NB4 (cell line): ENCODE data around the gene ZBTB7C.

Experiments
- POLR2A ChIP-seq: IDR thresholded peaks from 2 replicates; pipeline ENCODE4 v1.6.1; 2011; ENCODE audit warnings: mild to moderate bottlenecking; ENCODE audit not compliant: insufficient read length; ENCODE audit errors: extremely low read depth
- TF ChIP-seq, protein P1 (sequence below): IDR thresholded peaks from one replicate; pipeline ENCODE4 v1.5.1; 2012; ENCODE audit warnings: low read depth, low read length
- TF ChIP-seq, protein P2 (sequence below): IDR thresholded peaks from 2 replicates; pipeline ENCODE4 v1.6.1; 2011; ENCODE audit warnings: low read depth, low read length

DNA sequence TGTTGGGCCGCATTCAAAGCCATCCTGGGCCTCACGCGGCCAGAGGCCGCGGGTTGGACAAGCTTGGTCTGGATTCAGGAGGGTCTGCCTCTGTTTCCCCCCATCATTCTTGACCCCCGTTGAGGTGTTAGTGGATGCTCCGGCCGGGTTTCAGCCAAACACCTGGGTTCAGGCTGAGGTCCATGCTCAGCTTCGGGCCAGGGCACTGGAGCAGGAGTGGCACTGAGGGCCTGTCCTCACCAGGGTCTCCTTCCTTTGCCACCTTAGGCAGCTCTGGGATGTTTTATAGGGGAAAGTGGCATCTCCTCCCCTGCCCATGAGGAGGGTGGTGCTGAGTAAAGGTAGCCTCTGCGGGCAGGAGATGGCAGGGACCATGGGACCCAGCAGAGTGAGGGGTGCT lies 401.8 kb downstream of the ZBTB7C start:
- TF ChIP-seq POLR2A = no peak
- TF ChIP-seq, protein P1, sequence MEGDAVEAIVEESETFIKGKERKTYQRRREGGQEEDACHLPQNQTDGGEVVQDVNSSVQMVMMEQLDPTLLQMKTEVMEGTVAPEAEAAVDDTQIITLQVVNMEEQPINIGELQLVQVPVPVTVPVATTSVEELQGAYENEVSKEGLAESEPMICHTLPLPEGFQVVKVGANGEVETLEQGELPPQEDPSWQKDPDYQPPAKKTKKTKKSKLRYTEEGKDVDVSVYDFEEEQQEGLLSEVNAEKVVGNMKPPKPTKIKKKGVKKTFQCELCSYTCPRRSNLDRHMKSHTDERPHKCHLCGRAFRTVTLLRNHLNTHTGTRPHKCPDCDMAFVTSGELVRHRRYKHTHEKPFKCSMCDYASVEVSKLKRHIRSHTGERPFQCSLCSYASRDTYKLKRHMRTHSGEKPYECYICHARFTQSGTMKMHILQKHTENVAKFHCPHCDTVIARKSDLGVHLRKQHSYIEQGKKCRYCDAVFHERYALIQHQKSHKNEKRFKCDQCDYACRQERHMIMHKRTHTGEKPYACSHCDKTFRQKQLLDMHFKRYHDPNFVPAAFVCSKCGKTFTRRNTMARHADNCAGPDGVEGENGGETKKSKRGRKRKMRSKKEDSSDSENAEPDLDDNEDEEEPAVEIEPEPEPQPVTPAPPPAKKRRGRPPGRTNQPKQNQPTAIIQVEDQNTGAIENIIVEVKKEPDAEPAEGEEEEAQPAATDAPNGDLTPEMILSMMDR = no peak
- TF ChIP-seq, protein P2, sequence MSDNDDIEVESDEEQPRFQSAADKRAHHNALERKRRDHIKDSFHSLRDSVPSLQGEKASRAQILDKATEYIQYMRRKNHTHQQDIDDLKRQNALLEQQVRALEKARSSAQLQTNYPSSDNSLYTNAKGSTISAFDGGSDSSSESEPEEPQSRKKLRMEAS = no peak
